Ascending aorta (tissue), 2 donors: ENCODE results near the gene BTC. TPM values are rescaled to one million over a fixed set of nuclear protein-coding genes. Genes with fewer than 3 reads are reported as not detected.
A peak's percentile ranks its signal among the peaks of the same experiment; 100 is the strongest.

ENCODE experiments used
- DNase-seq, 2 donors: peaks; one replicate each; pipeline ENCODE4 v3.0.0-alpha.2; 2019; ENCODE audit warnings: low spot score in 2 of 2
- H3K27ac ChIP-seq, 2 donors: fragments of 200-600 bp; sonication (generic); one replicate each; pipeline ENCODE4 v1.5.1; 2016 to 2017; ENCODE audit warnings: mild to moderate bottlenecking in 1 of 2
- H3K27me3 ChIP-seq: fragments of 200-600 bp; sonication (generic); one replicate; pipeline ENCODE4 v1.5.1; 2017
- H3K36me3 ChIP-seq, 2 donors: fragments of 200-600 bp; sonication (generic); one replicate each; pipeline ENCODE4 v1.5.1; 2016
- H3K4me1 ChIP-seq, 2 donors: fragments of 200-600 bp; sonication (generic); one replicate each; pipeline ENCODE4 v1.5.1; 2016 to 2017; ENCODE audit warnings: mild to moderate bottlenecking in 1 of 2
- H3K4me3 ChIP-seq, 2 donors: fragments of 200-600 bp; sonication (generic); one replicate each; pipeline ENCODE4 v1.5.1; 2016 to 2017; ENCODE audit warnings: mild to moderate bottlenecking in 1 of 2
- H3K9me3 ChIP-seq, 2 donors: fragments of 200-600 bp; sonication (generic); one replicate each; pipeline ENCODE4 v1.5.1; 2016
- intact Hi-C: fragments of 100-400 bp; cut with DNase I; formaldehyde crosslinking; loops from one replicate; pipeline ENCODE4 v1.15.1; 2023
- total RNA-seq: library from RNA; depleted of rRNA; stranded (reverse); fragments of >200 nt; gene quantifications from one replicate; pipeline ENCODE4 v1.1.0, GENCODE V29; 2016
- TF ChIP-seq, protein P1 (sequence below), 3 experiments: fragments of 200-600 bp in 2 of 3; fragments of 450-650 bp in 1 of 3; sonication (generic) in 2 of 3; IDR thresholded peaks; one replicate each; pipeline ENCODE4 v1.5.1; 2016 to 2019; ENCODE audit warnings: antibody characterized with exemption in 3 of 3, mild to moderate bottlenecking in 1 of 3, moderate library complexity in 1 of 3

BTC gene
- total RNA-seq, 1 donor from 2014 or later = 6.9 TPM

DNA sequence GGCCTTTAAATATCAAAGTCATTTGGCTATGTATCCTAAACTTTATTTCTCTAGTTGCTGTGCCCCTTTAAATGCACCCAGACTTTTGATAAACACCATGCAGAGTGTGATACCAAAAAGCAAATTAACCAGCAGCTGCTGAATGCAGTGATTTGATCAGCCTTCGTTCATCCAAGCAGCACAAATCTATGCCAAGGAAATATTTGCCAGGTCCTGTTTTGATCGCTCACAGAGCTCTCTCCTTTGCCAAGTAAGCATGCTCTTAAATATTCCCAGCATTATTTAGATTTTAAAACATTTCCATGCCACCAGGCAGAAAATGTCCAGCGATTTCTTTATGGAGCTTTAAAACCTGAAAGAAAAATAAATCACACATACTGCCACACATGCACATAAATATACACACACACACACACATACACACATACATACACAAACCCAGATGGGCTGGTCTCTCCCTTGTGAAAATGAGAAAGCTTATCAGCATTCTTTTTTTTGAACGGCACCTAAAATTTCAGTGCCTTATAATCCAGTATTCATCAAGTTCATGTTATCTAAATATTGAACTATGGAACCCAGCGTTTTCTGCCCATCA lies 35.7 kb downstream of the BTC start:
- Histone ChIP-seq H3K9me3 (no peaks in the 10 kb centered on the region), H3K4me3 (no peak overlapping the region), H3K4me1 (no peaks in the 10 kb centered on the region), H3K27ac (no peak overlapping the region), H3K36me3 (no peaks in the 10 kb centered on the region), H3K27me3 (no peaks in the 10 kb centered on the region)
- DNase-seq = no peak
- TF ChIP-seq, protein P1, sequence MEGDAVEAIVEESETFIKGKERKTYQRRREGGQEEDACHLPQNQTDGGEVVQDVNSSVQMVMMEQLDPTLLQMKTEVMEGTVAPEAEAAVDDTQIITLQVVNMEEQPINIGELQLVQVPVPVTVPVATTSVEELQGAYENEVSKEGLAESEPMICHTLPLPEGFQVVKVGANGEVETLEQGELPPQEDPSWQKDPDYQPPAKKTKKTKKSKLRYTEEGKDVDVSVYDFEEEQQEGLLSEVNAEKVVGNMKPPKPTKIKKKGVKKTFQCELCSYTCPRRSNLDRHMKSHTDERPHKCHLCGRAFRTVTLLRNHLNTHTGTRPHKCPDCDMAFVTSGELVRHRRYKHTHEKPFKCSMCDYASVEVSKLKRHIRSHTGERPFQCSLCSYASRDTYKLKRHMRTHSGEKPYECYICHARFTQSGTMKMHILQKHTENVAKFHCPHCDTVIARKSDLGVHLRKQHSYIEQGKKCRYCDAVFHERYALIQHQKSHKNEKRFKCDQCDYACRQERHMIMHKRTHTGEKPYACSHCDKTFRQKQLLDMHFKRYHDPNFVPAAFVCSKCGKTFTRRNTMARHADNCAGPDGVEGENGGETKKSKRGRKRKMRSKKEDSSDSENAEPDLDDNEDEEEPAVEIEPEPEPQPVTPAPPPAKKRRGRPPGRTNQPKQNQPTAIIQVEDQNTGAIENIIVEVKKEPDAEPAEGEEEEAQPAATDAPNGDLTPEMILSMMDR (IDR thresholded peaks at IDR 0.05) = no peak
- intact Hi-C loops = no loop called here

DNA sequence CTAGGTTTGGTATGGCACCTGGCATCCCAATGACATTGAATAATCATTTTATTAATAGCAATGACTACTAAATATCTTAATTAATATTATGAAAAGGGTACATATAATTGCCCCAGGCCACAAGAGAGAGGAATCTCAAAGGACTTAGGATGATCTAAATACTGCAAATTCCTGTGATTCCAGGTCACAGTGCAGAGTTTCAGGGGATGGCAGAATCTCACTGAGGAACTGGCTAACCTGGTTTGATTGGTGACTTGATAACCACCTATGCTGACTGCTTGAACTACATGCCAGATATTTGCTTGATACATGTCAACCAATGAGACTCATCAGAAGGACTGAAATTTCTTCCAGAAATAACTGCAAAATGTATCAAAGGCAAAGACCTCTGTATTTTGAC lies 37.2 kb downstream of the BTC start:
- TF ChIP-seq, protein P1 (IDR thresholded peaks at IDR 0.05) = no peak
- Histone ChIP-seq H3K9me3 (no peaks in the 10 kb centered on the region), H3K36me3 (no peaks in the 10 kb centered on the region), H3K27ac (no peak overlapping the region), H3K4me1 (no peaks in the 10 kb centered on the region), H3K27me3 (no peaks in the 10 kb centered on the region), H3K4me3 (no peak overlapping the region)
- no peak for DNase-seq
- intact Hi-C loops = no loop called here

DNA sequence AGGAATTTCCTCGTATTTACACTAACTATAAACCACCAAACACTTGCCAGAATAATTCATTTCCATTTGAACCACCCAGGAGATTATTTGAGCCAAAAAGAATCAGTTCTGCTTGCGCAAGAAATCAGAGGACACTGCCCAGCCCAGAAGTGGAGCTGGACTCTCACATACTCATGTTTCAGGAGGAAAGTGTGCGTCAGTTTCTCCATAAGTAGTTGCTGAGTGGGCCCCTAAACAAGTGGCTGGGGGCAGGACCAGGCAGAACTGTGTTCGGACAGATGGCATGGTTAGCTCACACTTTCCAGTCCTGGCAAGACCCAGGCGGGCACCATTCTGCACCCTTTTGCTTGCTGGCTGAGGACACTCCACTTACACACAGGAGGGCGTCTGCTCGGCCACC lies 38.8 kb downstream of the BTC start:
- DNase-seq = peak in 1 of 2 donors; percentile 64
- Histone ChIP-seq H3K27me3 (no peaks in the 10 kb centered on the region), H3K4me3 (no peak overlapping the region), H3K27ac (no peak overlapping the region), H3K4me1 (no peaks in the 10 kb centered on the region), H3K36me3 (no peaks in the 10 kb centered on the region), H3K9me3 (no peaks in the 10 kb centered on the region)
- TF ChIP-seq, protein P1 (IDR thresholded peaks at IDR 0.05) = no peak
- intact Hi-C loops = no loop called here

DNA sequence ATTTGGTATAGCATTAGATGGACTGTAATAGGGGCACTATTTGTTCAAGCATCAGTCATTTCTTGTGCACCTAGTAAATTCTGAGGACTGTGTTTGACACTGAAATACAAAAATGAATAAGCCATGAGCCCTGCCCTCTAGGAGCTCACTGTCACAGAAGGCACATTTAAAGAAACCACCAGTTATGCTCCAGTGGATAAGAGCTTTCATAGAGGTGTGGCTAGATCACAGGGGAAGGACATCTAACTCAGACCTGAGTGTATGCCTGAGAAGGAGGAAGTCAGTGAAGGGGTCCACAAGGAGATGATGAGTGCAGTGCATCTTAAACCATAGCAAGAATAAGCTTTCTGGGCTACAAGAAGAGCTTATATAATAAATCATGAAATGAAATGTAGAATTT lies 40.1 kb downstream of the BTC start:
- H3K9me3 ChIP-seq = no peaks in the 10 kb centered on the region
- no peaks in the 10 kb centered on the region for H3K36me3 ChIP-seq
- TF ChIP-seq, protein P1 (IDR thresholded peaks at IDR 0.05) = no peak
- intact Hi-C loops = no loop called here
- H3K27me3 ChIP-seq = no peaks in the 10 kb centered on the region
- no peak overlapping the region for H3K27ac ChIP-seq
- H3K4me3 ChIP-seq = no peak overlapping the region
- no peaks in the 10 kb centered on the region for H3K4me1 ChIP-seq
- DNase-seq = no peak

DNA sequence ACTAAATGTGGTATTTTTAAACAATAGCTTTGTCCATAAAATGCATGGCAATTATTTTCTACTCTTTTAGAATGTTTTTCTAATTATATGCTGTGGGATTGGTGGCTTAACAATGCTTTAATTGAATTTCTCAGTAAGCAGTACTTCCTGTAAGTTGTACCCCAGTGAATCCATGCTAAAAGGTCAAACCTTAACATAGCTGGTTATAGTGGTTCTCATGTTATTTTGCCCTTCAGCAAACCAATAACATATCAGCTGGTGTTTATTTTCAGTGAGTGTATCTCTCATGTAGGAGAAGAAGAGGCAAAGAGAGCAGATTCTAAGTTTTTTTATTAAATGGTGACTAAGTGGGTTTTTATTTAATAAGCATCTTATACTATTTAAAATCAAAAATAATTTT lies 41.5 kb downstream of the BTC start:
- H3K36me3 ChIP-seq = no peaks in the 10 kb centered on the region
- no peaks in the 10 kb centered on the region for H3K9me3 ChIP-seq
- no peaks in the 10 kb centered on the region for H3K4me1 ChIP-seq
- no peak overlapping the region for H3K4me3 ChIP-seq
- H3K27ac ChIP-seq = no peak overlapping the region
- no peak for DNase-seq
- intact Hi-C loops = no loop called here
- TF ChIP-seq, protein P1 (IDR thresholded peaks at IDR 0.05) = no peak
- H3K27me3 ChIP-seq = no peaks in the 10 kb centered on the region

DNA sequence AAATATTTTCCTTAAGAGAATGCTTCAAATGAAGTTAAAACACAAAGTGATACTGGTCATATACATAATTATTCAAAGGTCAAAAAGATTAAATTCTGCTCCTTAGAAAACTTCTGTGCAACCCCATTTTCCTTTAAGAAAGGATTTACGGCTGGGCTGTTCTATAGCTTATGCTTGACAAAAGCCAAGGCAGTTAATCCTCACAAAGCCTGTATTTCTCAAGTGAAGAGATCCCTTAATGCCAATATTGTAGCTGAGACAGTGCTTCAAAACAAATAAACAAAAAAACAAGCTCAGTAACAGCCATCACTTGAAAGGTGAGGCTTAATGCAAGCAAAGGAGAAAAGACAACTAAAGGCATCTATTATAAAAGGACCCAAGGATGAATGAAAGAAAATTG lies 42.5 kb downstream of the BTC start:
- no peaks in the 10 kb centered on the region for H3K36me3 ChIP-seq
- no peak overlapping the region for H3K4me3 ChIP-seq
- H3K4me1 ChIP-seq = no peaks in the 10 kb centered on the region
- TF ChIP-seq, protein P1 (IDR thresholded peaks at IDR 0.05) = no peak
- DNase-seq = no peak
- H3K27me3 ChIP-seq = no peaks in the 10 kb centered on the region
- intact Hi-C loops = no loop called here
- H3K27ac ChIP-seq = no peak overlapping the region
- no peaks in the 10 kb centered on the region for H3K9me3 ChIP-seq
